Endothelial cell (in vitro differentiated cells): ENCODE measurements around the gene CEL. TPM values are rescaled to one million over a fixed set of nuclear protein-coding genes. Genes with fewer than 3 reads are reported as not detected.
"Not testable (repeated sequence)": the region's sequence is repeated elsewhere in the genome, so short reads cannot be mapped to it uniquely, and the experiment has no call there.

Experiments
- DNase-seq: peaks from one replicate; pipeline ENCODE4 v3.0.0; 2021; ENCODE audit warnings: low spot score
- H3K27ac Mint-ChIP-seq: one replicate; pipeline ENCODE4 v1.8.0; 2021; ENCODE audit warnings: mixed read lengths, inconsistent platforms; ENCODE audit not compliant: unreplicated experiment
- H3K27me3 Mint-ChIP-seq: one replicate; pipeline ENCODE4 v1.8.0; 2021; ENCODE audit warnings: mild to moderate bottlenecking, moderate library complexity, mixed read lengths, inconsistent platforms; ENCODE audit not compliant: unreplicated experiment
- H3K36me3 Mint-ChIP-seq: one replicate; pipeline ENCODE4 v1.8.0; 2021; ENCODE audit warnings: mild to moderate bottlenecking, low read depth, mixed read lengths, inconsistent platforms; ENCODE audit not compliant: unreplicated experiment
- H3K4me1 Mint-ChIP-seq: one replicate; pipeline ENCODE4 v1.8.0; 2021; ENCODE audit warnings: mild to moderate bottlenecking, mixed read lengths, inconsistent platforms; ENCODE audit not compliant: unreplicated experiment
- H3K4me3 Mint-ChIP-seq: one replicate; pipeline ENCODE4 v1.8.0; 2021; ENCODE audit warnings: mild to moderate bottlenecking, mixed read lengths, inconsistent platforms; ENCODE audit not compliant: unreplicated experiment
- H3K9me3 Mint-ChIP-seq: one replicate; pipeline ENCODE4 v1.8.0; 2021; ENCODE audit warnings: mixed read lengths, inconsistent platforms; ENCODE audit not compliant: unreplicated experiment
- CTCF ChIP-seq: fragments of 200-600 bp; sonication (generic); IDR thresholded peaks from one replicate; pipeline ENCODE4 v1.5.0; 2021; ENCODE audit warnings: antibody characterized with exemption; ENCODE audit not compliant: unreplicated experiment
- long read RNA-seq: library from polyadenylated mRNA; unstranded; transcript quantifications from one replicate; pipeline ENCODE4 v2.0.0, GENCODE V29; 2020; ENCODE audit not compliant: unreplicated experiment
- total RNA-seq: library from RNA; stranded (reverse); fragmentation: NEBNext Ultra II Directional; extraction: Animal tissue kit (Norgen Biotek cat#: 25700); gene quantifications from one replicate; pipeline ENCODE4 v1.2.1, GENCODE V29; 2021; ENCODE audit not compliant: unreplicated experiment

Gene CEL
- 4.2 TPM for total RNA-seq
- long read RNA-seq, result 0 reads

- not testable (repeated sequence) for H3K36me3 Mint-ChIP-seq, H3K27ac Mint-ChIP-seq, H3K4me3 Mint-ChIP-seq, DNase-seq, H3K9me3 Mint-ChIP-seq, H3K27me3 Mint-ChIP-seq
- H3K4me1 Mint-ChIP-seq, result peaks cover 16% of the 10 kb centered on the region
Measured at GRCh38 chr9:133061764-133062145, at the start of gene CEL. Gene CEL, plus strand, starts transcription at chr9:133061981. Its CDS starts 22 bp downstream, at chr9:133062003.

DNA sequence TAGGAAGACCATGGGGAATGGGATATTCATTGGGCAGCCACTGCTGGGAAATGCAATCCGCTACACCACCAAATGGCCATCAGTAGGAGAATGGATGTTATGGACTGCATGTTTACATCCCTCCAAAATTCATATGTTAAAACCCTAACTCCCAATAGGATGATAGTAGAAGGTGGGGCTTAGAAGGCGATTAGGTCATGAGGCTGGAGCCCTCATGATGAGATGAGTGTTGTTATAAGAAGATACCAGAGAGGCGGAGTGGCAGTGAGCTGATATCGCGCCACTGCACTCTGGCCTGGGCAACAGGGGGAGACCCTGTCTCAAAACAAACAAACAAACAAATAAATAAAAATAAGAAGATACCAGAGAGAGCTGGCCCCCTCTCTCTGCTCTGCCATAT lies 47.1 kb upstream of the CEL start:
- H3K4me1 Mint-ChIP-seq, result no peaks in the 10 kb centered on the region
- no peaks in the 10 kb centered on the region for H3K27me3 Mint-ChIP-seq
- peaks cover 7% of the 10 kb centered on the region for H3K36me3 Mint-ChIP-seq
- no peak overlapping the region for H3K27ac Mint-ChIP-seq
- no peak for DNase-seq
- no peak overlapping the region for H3K4me3 Mint-ChIP-seq
- TF ChIP-seq CTCF, result no peak
- no peaks in the 10 kb centered on the region for H3K9me3 Mint-ChIP-seq

GRCh38 chr9:133023117-133023890 lies 38.5 kb upstream of the CEL start:
- Mint-ChIP-seq H3K9me3 (no peaks in the 10 kb centered on the region), H3K27me3 (peaks cover 3% of the 10 kb centered on the region), H3K27ac (no peak overlapping the region), H3K36me3 (no peaks in the 10 kb centered on the region), H3K4me3 (no peak overlapping the region), H3K4me1 (peaks cover 5% of the 10 kb centered on the region)
- DNase-seq, result no peak
- TF ChIP-seq CTCF, result no peak

DNA sequence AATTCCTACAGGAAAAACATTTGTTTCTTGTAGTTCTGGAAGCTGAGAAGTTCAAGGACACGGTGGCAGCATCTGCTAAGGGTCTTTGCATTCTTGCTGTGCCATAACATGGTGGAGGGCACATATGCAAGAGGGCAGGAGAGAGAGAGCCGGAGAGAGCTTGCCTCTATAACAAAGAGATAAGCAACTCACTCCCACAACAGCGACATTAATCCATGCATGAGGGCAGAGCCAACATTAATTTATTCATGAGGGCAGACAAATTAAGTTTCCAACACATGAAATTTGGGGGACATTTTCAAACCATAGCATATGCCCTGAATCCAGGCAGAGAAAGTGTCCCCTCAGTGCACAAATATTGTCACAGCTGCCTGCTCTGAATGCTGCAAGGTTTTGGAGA lies 35.4 kb upstream of the CEL start:
- Mint-ChIP-seq H3K4me3 (no peak overlapping the region), H3K9me3 (no peaks in the 10 kb centered on the region), H3K4me1 (peaks cover 15% of the 10 kb centered on the region), H3K36me3 (peaks cover under 1% of the 10 kb centered on the region), H3K27me3 (peaks cover 5% of the 10 kb centered on the region), H3K27ac (no peak overlapping the region)
- TF ChIP-seq CTCF, result no peak
- no peak for DNase-seq

DNA sequence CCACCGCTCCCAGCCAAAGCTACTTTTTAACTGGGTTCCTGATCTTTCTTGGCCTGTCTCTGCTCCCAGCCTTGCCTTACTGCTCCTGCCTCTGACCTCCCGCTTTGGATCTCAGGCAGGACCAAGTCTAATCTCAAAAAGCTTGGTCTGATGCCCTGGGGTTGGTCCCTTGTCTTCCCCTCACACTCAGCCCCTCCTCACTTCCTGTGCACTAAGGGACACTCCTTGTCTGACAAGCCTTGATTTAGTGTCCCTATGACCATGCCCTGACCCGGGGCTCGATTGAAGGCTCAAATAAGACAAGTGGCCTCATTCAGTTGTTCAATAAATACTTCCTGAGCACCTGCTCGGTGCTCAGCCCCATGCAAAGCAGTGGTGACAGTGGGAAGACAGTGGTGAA lies 34.6 kb upstream of the CEL start:
- DNase-seq, result no peak
- Mint-ChIP-seq H3K36me3 (peaks cover 7% of the 10 kb centered on the region), H3K9me3 (no peaks in the 10 kb centered on the region), H3K27me3 (peaks cover 7% of the 10 kb centered on the region), H3K27ac (no peak overlapping the region), H3K4me1 (peaks cover 22% of the 10 kb centered on the region), H3K4me3 (no peak overlapping the region)
- no peak for TF ChIP-seq CTCF
